Stimulated activated naive CD8-positive, alpha-beta T cell treated with anti-CD3 and anti-CD28 coated beads, Interleukin-15, amount 100 ng/mL, for 72 hours (primary cell): Measurements from ENCODE around the gene SUCLG2.

ENCODE experiments used
- ATAC-seq: fragments of 150-1000 bp; cut with Tn5 transposase; 2 replicates; pipeline ENCODE4 v1.10.0; 2021; ENCODE audit warnings: mild to moderate bottlenecking, moderate library complexity
- DNase-seq, 2 donors: peaks; one replicate each; pipeline ENCODE4 v3.0.0; 2021 to 2022
- H3K27ac Mint-ChIP-seq, 2 donors: one replicate each; pipeline ENCODE4 v1.8.0; 2022; ENCODE audit warnings: mild to moderate bottlenecking in 2 of 2, mixed read lengths in 2 of 2, moderate library complexity in 2 of 2
- H3K27me3 Mint-ChIP-seq: one replicate; pipeline ENCODE4 v1.8.0; 2022; ENCODE audit warnings: mixed read lengths
- H3K4me1 Mint-ChIP-seq: one replicate; pipeline ENCODE4 v1.8.0; 2022; ENCODE audit warnings: mild to moderate bottlenecking, mixed read lengths
- H3K4me3 Mint-ChIP-seq, 2 donors: one replicate each; pipeline ENCODE4 v1.8.0; 2022; ENCODE audit warnings: mild to moderate bottlenecking in 2 of 2, mixed read lengths in 2 of 2, moderate library complexity in 1 of 2
- H3K9me3 Mint-ChIP-seq, 2 donors: one replicate each; pipeline ENCODE4 v1.8.0; 2022; ENCODE audit warnings: mixed read lengths in 2 of 2

SUCLG2 gene

GRCh38 chr3:67414740-67415139 is 239.7 kb downstream of the SUCLG2 start:
- DNase-seq (no peak), ATAC-seq (no peak)
- H3K27me3 Mint-ChIP-seq: no peaks in the 10 kb centered on the region
- H3K4me3 Mint-ChIP-seq: no peak overlapping the region
- H3K27ac Mint-ChIP-seq: peak overlapping the region; percentile 19 to 45
- H3K4me1 Mint-ChIP-seq: peaks cover 5% of the 10 kb centered on the region
- peaks cover 5 to 10% of the 10 kb centered on the region in 2 donors for H3K9me3 Mint-ChIP-seq

- Mint-ChIP-seq H3K9me3 (peaks cover 0 to 5% of the 10 kb centered on the region in 2 donors), H3K4me1 (no peaks in the 10 kb centered on the region), H3K4me3 (no peak overlapping the region), H3K27me3 (no peaks in the 10 kb centered on the region), H3K27ac (no peak overlapping the region)
- DNase-seq: no peak
- no peak for ATAC-seq
Measured at GRCh38 chr3:67405193-67405592, 249.2 kb downstream of the SUCLG2 start.

GRCh38 chr3:67402873-67403272 is 251.5 kb downstream of the SUCLG2 start:
- ATAC-seq (no peak), DNase-seq (no peak)
- H3K27ac Mint-ChIP-seq: no peak overlapping the region
- peaks cover 0 to 5% of the 10 kb centered on the region in 2 donors for H3K9me3 Mint-ChIP-seq
- no peak overlapping the region for H3K4me3 Mint-ChIP-seq
- H3K27me3 Mint-ChIP-seq: no peaks in the 10 kb centered on the region
- no peaks in the 10 kb centered on the region for H3K4me1 Mint-ChIP-seq

GRCh38 chr3:67401921-67402320 is 252.5 kb downstream of the SUCLG2 start:
- Mint-ChIP-seq H3K9me3 (peaks cover 0 to 5% of the 10 kb centered on the region in 2 donors), H3K27me3 (no peaks in the 10 kb centered on the region), H3K4me1 (no peaks in the 10 kb centered on the region), H3K27ac (no peak overlapping the region), H3K4me3 (no peak overlapping the region)
- ATAC-seq (no peak), DNase-seq (no peak)

GRCh38 chr3:67400476-67400875 is 253.9 kb downstream of the SUCLG2 start:
- no peak overlapping the region for H3K27ac Mint-ChIP-seq
- no peaks in the 10 kb centered on the region for H3K4me1 Mint-ChIP-seq
- no peak for ATAC-seq
- no peak for DNase-seq
- peaks cover 0 to 5% of the 10 kb centered on the region in 2 donors for H3K9me3 Mint-ChIP-seq
- no peaks in the 10 kb centered on the region for H3K27me3 Mint-ChIP-seq
- H3K4me3 Mint-ChIP-seq: no peak overlapping the region

- H3K9me3 Mint-ChIP-seq: peaks cover 18 to 21% of the 10 kb centered on the region in 2 donors
- no peak for DNase-seq
- peak overlapping the region in 1 of 2 donors; percentile 14 for H3K27ac Mint-ChIP-seq
Measured at GRCh38 chr3:67389176-67389575, 265.2 kb downstream of the SUCLG2 start.

GRCh38 chr3:67388738-67389137 is 265.7 kb downstream of the SUCLG2 start:
- no peak overlapping the region for H3K27ac Mint-ChIP-seq
- DNase-seq (no peak), ATAC-seq (no peak)
- peaks cover 25% of the 10 kb centered on the region for H3K4me1 Mint-ChIP-seq
- peak overlapping the region in 1 of 2 donors; percentile 0 for H3K4me3 Mint-ChIP-seq
- H3K27me3 Mint-ChIP-seq: no peaks in the 10 kb centered on the region
- peaks cover 18 to 21% of the 10 kb centered on the region in 2 donors for H3K9me3 Mint-ChIP-seq

More at GRCh38 chr3:67389176-67389575, 265.2 kb downstream of the SUCLG2 start:
- H3K4me1 Mint-ChIP-seq: peaks cover 25% of the 10 kb centered on the region
- peak overlapping the region in 1 of 2 donors; percentile 0 for H3K4me3 Mint-ChIP-seq
- ATAC-seq: peak; percentile 20
- no peaks in the 10 kb centered on the region for H3K27me3 Mint-ChIP-seq

GRCh38 chr3:67386451-67386850 is 268.0 kb downstream of the SUCLG2 start:
- no peaks in the 10 kb centered on the region for H3K27me3 Mint-ChIP-seq
- peak overlapping the region; percentile 42 to 49 for H3K27ac Mint-ChIP-seq
- H3K4me3 Mint-ChIP-seq: no peak overlapping the region
- DNase-seq: peak in 1 of 2 donors; percentile 12
- ATAC-seq: peak; percentile 35
- peaks cover 18 to 21% of the 10 kb centered on the region in 2 donors for H3K9me3 Mint-ChIP-seq
- H3K4me1 Mint-ChIP-seq: peaks cover 25% of the 10 kb centered on the region

GRCh38 chr3:67384760-67385397 is 269.5 kb downstream of the SUCLG2 start:
- ATAC-seq (no peak), DNase-seq (peak in 1 of 2 donors; percentile 17)
- Mint-ChIP-seq H3K9me3 (peaks cover 18 to 21% of the 10 kb centered on the region in 2 donors), H3K4me1 (peaks cover 25% of the 10 kb centered on the region), H3K4me3 (no peak overlapping the region), H3K27ac (peak overlapping the region; percentile 23 to 35), H3K27me3 (no peaks in the 10 kb centered on the region)

- H3K4me1 Mint-ChIP-seq: peaks cover 16% of the 10 kb centered on the region
- no peak overlapping the region for H3K4me3 Mint-ChIP-seq
- H3K27me3 Mint-ChIP-seq: no peaks in the 10 kb centered on the region
- no peak overlapping the region for H3K27ac Mint-ChIP-seq
- H3K9me3 Mint-ChIP-seq: peaks cover 18 to 21% of the 10 kb centered on the region in 2 donors
- DNase-seq: no peak
- ATAC-seq: no peak
Measured at GRCh38 chr3:67384016-67384415, 270.4 kb downstream of the SUCLG2 start.

- H3K9me3 Mint-ChIP-seq: peaks cover 15 to 18% of the 10 kb centered on the region in 2 donors
- H3K27me3 Mint-ChIP-seq: no peaks in the 10 kb centered on the region
- no peak for ATAC-seq
- no peak for DNase-seq
- no peak overlapping the region for H3K4me3 Mint-ChIP-seq
- H3K4me1 Mint-ChIP-seq: peaks cover 12% of the 10 kb centered on the region
- H3K27ac Mint-ChIP-seq: no peak overlapping the region
Measured at GRCh38 chr3:67383379-67383778, 271.0 kb downstream of the SUCLG2 start.

GRCh38 chr3:67382536-67382935 is 271.9 kb downstream of the SUCLG2 start:
- DNase-seq: no peak
- Mint-ChIP-seq H3K4me1 (peaks cover 20% of the 10 kb centered on the region), H3K27me3 (no peaks in the 10 kb centered on the region), H3K27ac (no peak overlapping the region), H3K4me3 (no peak overlapping the region), H3K9me3 (peaks cover 10 to 18% of the 10 kb centered on the region in 2 donors)
- ATAC-seq: no peak

GRCh38 chr3:67381667-67382272 is 272.6 kb downstream of the SUCLG2 start:
- peaks cover 7 to 14% of the 10 kb centered on the region in 2 donors for H3K9me3 Mint-ChIP-seq
- no peak overlapping the region for H3K4me3 Mint-ChIP-seq
- no peak for ATAC-seq
- peaks cover 21% of the 10 kb centered on the region for H3K4me1 Mint-ChIP-seq
- DNase-seq: no peak
- no peaks in the 10 kb centered on the region for H3K27me3 Mint-ChIP-seq
- no peak overlapping the region for H3K27ac Mint-ChIP-seq

GRCh38 chr3:67380118-67380517 is 274.3 kb downstream of the SUCLG2 start:
- ATAC-seq (no peak), DNase-seq (no peak)
- Mint-ChIP-seq H3K27ac (no peak overlapping the region), H3K27me3 (no peaks in the 10 kb centered on the region), H3K4me3 (no peak overlapping the region), H3K4me1 (peaks cover 14% of the 10 kb centered on the region), H3K9me3 (no peaks in the 10 kb centered on the region)

- DNase-seq: no peak
- ATAC-seq: no peak
- H3K4me1 Mint-ChIP-seq: peaks cover 9% of the 10 kb centered on the region
- no peaks in the 10 kb centered on the region for H3K9me3 Mint-ChIP-seq
- no peaks in the 10 kb centered on the region for H3K27me3 Mint-ChIP-seq
- H3K27ac Mint-ChIP-seq: no peak overlapping the region
- no peak overlapping the region for H3K4me3 Mint-ChIP-seq
Measured at GRCh38 chr3:67377299-67377698, 277.1 kb downstream of the SUCLG2 start.

- no peak for ATAC-seq
- no peaks in the 10 kb centered on the region for H3K27me3 Mint-ChIP-seq
- peaks cover 9% of the 10 kb centered on the region for H3K4me1 Mint-ChIP-seq
- no peak overlapping the region for H3K27ac Mint-ChIP-seq
- H3K4me3 Mint-ChIP-seq: no peak overlapping the region
- no peak for DNase-seq
- H3K9me3 Mint-ChIP-seq: no peaks in the 10 kb centered on the region
Measured at GRCh38 chr3:67376416-67376815, 278.0 kb downstream of the SUCLG2 start.
